NCI-H1092 treated with DMSO at 0.1 percent for 48 hours (cell line): ENCODE measurements around the gene PGM1.

Experiments used
- DNase-seq: peaks from one replicate; lab custom pipeline; 2025; lab: John Stamatoyannopoulos, UW

The PGM1 gene

GRCh38 chr1:63601061-63601460 is 7.8 kb downstream of the PGM1 start:
- DNase-seq = no peak

DNA sequence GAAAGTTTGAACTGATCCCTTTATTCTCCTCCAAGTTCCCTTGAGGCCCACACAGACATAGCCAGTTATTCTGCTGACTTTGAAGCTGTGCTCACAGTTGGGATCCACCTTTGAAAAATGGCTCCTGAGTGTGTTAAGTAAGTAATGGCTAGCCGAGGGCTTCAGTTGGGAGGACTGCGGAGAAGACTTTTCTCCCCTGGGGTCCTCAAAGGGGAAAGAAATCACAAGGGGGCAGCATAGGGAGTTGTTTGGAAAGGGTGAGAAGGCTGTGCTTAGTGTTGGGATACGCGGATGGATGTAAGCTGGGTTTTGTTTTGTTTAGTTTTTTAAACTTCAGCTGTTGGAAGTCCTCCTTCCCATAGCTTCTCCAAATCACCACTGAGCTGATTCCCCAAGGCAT is 8.3 kb downstream of the PGM1 start:
- no peak for DNase-seq

DNA sequence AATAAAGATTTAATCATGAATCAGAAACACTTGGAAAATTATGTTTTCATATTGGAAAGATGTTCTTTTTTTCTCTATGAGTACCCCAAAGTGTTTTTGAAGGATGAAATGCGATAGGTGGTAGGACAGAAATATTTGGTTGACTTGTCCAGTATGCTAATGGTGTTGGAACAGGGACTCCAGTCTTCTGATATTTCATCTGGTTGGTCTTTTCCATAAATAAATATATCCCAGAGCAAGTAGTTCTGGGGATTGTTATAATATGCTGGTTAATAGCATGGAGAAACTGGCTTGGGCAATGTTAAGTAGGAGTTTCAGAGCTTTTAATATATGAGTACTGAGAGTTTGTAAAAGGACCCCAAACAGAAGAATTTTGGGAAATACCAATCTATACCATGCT is 8.7 kb downstream of the PGM1 start:
- no peak for DNase-seq

DNA sequence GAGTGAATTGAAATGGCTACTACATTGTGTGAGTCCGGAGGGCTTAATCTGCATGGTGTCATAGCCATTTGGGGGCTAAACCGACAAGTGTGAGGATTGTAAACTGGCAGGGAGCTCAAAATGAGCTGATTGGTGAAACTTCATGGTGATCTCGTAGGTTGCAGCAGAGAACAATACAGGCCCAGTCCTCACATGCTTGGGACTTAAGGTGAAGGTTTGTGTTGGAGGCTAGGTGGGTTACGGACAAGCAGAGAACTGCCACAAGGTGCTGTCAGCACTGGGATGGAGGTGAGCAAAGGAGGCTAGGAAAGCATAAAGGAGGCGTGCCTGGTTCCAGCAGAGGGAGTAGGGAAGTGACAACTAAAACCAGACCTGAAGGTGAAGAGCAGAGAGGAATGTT is 9.4 kb downstream of the PGM1 start:
- DNase-seq = no peak

DNA sequence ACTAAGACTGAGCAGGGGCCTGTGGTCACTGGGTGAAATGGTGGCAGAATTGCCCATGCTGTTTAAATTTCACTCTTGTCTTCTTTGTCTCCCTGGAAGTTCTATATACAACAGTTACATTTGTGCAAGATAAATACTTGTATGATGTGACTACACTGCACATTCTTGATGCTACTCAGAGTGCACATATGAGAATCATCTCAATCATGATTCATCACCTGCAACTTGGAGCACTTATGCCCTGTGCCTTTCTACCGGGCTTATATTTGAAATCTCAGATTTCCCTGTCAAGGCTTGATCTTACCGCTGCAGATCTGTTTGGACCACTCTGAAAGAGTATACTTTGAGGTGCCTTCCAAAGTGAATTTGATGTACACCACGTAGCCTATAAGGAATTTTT is 10.6 kb downstream of the PGM1 start:
- DNase-seq = no peak

GRCh38 chr1:63607322-63607721 is 14.1 kb downstream of the PGM1 start:
- no peak for DNase-seq

DNA sequence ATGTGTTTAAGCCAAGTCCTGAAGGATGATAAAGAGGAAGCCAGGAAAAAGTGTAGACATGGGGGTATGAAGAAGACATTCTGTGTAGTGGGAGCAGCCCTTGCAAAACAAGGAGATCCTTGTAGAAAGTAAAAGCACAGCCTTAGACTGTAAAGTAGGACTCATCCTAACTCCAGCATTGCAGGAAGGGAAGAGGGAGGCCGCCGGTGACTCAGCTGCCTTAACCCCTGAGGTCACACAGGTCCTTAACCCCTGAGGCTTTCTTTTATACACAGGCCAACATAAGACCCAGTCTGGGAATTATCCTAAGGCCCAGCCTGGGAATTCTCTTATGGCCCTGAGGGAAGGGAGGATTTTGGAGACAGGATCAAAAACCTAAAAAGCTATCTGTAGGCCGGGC is 18.0 kb downstream of the PGM1 start:
- no peak for DNase-seq

- no peak for DNase-seq
Measured at GRCh38 chr1:63612564-63612963, 19.4 kb downstream of the PGM1 start.

GRCh38 chr1:63612971-63613370 is 19.8 kb downstream of the PGM1 start:
- no peak for DNase-seq

DNA sequence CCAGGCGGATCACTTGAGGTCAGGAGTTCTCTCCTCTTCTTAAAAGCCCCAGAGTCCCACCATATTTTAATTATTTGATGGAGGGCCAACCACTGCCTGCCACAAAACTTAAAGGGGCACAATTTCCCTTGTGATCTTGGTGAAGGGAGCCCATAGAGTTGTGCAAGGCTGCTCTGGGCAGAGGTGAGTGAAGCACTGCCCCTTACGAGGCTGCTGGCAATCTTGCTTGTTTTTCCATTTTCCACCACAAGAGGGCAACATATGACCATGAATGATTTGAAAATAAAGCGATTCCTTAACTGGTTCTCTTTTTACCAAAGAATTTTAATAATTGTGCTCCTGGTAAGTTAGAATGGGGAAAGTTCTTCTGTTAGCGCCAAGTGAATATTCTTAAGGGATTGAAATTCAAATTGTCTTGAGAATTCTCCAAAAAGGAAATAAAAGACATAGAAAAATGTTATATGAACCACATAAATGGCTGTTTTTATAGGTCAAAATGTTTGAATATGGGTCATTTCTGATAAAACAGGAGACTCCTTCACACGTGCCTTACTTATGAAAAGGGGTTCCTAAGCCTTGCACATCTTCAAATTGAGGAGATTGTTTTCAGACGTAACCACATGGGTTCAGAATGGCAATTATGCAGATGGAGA is 22.7 kb downstream of the PGM1 start:
- DNase-seq = peak; percentile 21

DNA sequence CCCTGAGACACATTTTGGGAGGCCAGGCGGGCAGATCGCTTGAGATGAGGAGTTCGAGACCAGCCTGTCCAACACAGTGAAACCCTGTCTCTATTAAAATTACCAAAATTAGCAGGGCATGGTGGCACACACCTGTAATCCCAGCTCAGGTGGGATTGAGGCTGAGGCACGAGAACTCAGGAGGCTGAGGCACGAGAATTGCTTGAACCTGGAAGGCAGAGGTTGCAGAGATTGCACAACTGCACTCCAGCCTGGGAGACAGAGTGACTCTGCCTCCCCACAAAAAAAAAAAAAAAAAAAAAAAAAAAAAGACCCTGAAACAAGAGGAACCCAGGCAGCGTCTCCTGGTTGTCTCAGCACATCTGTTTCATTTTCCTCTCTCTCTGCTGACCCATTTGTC is 24.2 kb downstream of the PGM1 start:
- no peak for DNase-seq

GRCh38 chr1:63618011-63618410 is 24.8 kb downstream of the PGM1 start:
- DNase-seq = no peak

DNA sequence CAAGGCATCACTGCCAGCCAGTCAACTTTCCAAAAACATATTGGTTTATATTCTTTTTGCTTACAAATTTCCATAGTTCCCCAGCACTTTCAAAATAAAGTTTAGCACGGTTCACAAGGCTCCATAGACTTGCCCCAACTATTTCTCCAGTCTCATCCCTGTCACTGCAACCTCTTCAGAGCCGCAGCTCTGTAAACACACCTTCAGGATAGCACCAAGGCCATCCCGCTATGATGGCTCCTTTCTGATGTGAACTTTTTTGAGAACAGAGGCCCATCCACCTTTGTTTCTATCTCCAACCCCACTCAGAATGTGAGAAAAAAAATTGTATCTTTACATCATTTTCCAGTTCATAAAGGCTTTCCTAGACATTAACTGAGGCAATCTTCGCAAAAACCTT is 26.3 kb downstream of the PGM1 start:
- no peak for DNase-seq

DNA sequence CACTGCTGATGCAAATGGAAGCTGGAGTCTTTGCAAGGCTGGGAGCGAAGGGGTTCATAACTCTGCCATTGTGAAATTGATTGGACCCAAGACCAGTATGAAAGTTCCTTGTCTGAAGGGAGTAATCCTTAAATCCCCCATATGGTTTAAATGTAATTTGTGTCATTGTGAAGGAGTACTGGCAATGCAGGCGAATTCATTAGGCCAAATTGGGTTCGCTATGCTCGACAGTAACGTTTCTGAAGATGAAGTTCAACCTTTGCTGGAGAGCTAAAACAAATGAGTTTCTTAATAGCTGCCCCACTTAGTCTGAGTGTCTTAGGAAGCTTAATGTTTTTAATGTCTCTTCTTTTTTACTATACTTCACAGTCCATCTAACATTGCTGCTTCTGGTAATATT is 27.5 kb downstream of the PGM1 start:
- DNase-seq = no peak

DNA sequence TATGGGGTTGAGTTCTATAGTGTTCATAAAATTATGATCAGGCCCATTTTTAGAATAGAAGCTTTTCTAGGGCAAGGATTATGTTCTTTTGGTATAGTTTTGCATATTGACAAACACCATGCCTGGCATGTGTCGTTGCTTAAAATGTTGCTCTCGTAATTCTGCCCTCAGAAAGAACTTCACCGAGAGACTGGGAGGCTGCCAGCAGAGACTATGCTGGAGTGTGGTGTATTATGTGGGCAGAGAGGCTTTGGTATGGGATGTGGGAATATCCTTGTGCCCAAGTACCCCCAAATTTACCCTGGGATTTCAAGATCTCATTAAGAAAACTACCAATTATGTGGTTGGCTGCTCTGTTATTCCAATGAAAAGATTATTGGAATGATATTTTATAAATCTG is 27.9 kb downstream of the PGM1 start:
- no peak for DNase-seq

GRCh38 chr1:63621698-63622097 is 28.5 kb downstream of the PGM1 start:
- DNase-seq = no peak

- DNase-seq = peak; percentile 1
Measured at GRCh38 chr1:63622849-63623566, 29.8 kb downstream of the PGM1 start.

GRCh38 chr1:63623952-63624351 is 30.7 kb downstream of the PGM1 start:
- DNase-seq = no peak

- DNase-seq = no peak
Measured at GRCh38 chr1:63624911-63625310, 31.7 kb downstream of the PGM1 start.

GRCh38 chr1:63626222-63626621 is 33.0 kb downstream of the PGM1 start:
- no peak for DNase-seq

GRCh38 chr1:63628607-63629006 is 35.4 kb downstream of the PGM1 start:
- no peak for DNase-seq

DNA sequence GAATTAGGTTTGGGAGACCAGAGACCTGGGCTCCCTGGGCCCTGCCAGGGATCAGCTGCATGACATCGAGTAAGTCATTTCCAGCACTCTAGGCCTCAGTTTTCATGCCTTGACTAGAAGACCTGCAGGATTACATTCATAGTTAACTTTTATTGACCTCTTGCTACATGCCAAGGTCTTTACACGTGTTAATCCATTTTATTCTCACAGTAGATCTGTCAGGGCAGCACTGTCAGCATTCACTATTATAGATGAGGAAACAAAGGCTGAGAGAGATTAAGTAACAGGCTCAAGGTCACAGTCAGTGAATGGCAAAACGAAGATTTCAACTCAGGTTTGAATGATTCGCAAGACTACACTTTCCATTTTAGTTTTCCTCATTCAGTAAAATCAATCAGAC is 37.0 kb downstream of the PGM1 start:
- DNase-seq = no peak

DNA sequence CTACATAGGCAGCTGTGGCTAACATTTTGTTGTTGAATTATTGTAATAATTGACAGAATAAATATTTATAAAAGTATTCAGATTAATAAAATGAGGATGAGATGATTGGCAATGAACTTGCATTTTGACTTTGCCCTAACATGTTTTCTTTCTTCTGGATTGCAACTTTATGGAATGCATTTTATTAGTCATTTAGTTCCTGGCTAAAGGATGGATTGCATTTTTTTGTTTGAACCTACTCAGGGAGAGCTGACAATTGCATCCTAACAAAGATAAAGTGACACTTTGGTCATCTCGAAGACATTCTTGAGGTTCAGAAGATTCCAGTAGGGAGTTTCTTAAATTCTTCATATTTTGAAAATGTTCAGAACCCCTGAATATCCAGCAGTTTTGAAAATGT is 37.5 kb downstream of the PGM1 start:
- no peak for DNase-seq

- DNase-seq = no peak
Measured at GRCh38 chr1:63632110-63632509, 38.9 kb downstream of the PGM1 start.
